Uterus (tissue), 2 donors: Measurements from ENCODE around the gene MEIS2.
A peak's percentile ranks its signal among the peaks of the same experiment; 100 is the strongest.

Experiments used
- POLR2A ChIP-seq, 2 donors: fragments of 450-650 bp; IDR thresholded peaks; one replicate each; pipeline ENCODE4 v1.6.1; 2016; ENCODE audit warnings: antibody characterized with exemption in 2 of 2, mild to moderate bottlenecking in 1 of 2, moderate library complexity in 1 of 2
- TF ChIP-seq, protein P1 (sequence below), 4 experiments: fragments of 200-600 bp in 2 of 4; fragments of 450-650 bp in 2 of 4; sonication (generic) in 2 of 4; IDR thresholded peaks; one replicate each; pipeline ENCODE4 v1.5.1; 2016 to 2019; ENCODE audit warnings: antibody characterized with exemption in 4 of 4, mild to moderate bottlenecking in 2 of 4, moderate library complexity in 1 of 4

DNA sequence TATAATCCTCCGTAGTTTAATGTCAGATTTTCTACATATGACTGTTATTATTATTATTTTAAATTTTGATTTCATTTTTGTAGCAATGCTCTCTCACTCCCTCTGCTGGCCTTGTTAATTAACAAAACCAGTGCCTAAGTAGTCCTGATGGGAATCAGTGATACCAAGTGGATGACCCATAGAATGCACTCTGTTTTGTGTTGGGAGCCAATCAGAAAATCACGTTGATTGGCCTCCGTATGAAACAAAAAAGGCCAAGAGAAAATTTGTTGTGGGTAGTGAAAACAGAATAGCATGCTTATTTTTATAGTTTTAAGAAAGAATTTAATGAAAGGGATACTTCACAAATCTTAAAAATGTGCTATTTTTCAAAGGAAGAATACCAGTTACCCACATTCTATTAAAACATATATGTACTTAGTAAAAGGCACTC, 34.4 kb upstream of the MEIS2 start:
- TF ChIP-seq, protein P1, sequence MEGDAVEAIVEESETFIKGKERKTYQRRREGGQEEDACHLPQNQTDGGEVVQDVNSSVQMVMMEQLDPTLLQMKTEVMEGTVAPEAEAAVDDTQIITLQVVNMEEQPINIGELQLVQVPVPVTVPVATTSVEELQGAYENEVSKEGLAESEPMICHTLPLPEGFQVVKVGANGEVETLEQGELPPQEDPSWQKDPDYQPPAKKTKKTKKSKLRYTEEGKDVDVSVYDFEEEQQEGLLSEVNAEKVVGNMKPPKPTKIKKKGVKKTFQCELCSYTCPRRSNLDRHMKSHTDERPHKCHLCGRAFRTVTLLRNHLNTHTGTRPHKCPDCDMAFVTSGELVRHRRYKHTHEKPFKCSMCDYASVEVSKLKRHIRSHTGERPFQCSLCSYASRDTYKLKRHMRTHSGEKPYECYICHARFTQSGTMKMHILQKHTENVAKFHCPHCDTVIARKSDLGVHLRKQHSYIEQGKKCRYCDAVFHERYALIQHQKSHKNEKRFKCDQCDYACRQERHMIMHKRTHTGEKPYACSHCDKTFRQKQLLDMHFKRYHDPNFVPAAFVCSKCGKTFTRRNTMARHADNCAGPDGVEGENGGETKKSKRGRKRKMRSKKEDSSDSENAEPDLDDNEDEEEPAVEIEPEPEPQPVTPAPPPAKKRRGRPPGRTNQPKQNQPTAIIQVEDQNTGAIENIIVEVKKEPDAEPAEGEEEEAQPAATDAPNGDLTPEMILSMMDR (IDR thresholded peaks at IDR 0.05), result peak; percentile 56 to 79 (median 66)
- no peak for TF ChIP-seq POLR2A (IDR thresholded peaks at IDR 0.05)
